H1 (cell line): ENCODE measurements around the gene SH3RF3. TPM values are rescaled to one million over a fixed set of nuclear protein-coding genes. Genes with fewer than 3 reads are reported as not detected.

Experiments used
- NANOG ChIP-seq: IDR thresholded peaks from 2 replicates; pipeline ENCODE4 v1.6.1; 2011; ENCODE audit warnings: low read length, low read depth, mild to moderate bottlenecking, inconsistent platforms; ENCODE audit not compliant: insufficient read depth, poor library complexity, severe bottlenecking
- PHF8 ChIP-seq: fragments of 200-600 bp; sonication (generic); conservative IDR thresholded peaks from 2 replicates; pipeline ENCODE4 v1.7.1; 2012; ENCODE audit warnings: low read depth, mild to moderate bottlenecking, inconsistent platforms, low read length, moderate library complexity
- TBP ChIP-seq: IDR thresholded peaks from 2 replicates; pipeline ENCODE4 v1.6.1; 2011; ENCODE audit warnings: low read depth, low read length, improper control_type of control experiment
- polyA plus RNA-seq, 7 experiments: library from polyadenylated mRNA; depleted of rRNA in 3 of 7; stranded (reverse) in 5 of 7; unstranded in 2 of 7; fragments of >200 nt in 5 of 7; fragments of 200-250 nt in 2 of 7; gene quantifications; 1 replicate in 5 of 7; 2 replicates in 1 of 7; 4 replicates in 1 of 7; pipeline versions ENCODE4 v1.2.1 to v1.2.3, GENCODE V29; 2011 to 2013; ENCODE audit warnings: missing spikeins in 2 of 7, mixed read lengths in 2 of 7
- total RNA-seq: library from RNA; stranded (reverse); fragmentation: NEBNext Ultra II Directional; extraction: Animal tissue kit (Norgen Biotek cat#: 25700); gene quantifications from 2 replicates; pipeline ENCODE4 v1.2.1, GENCODE V29; 2021
- TF ChIP-seq, protein P1 (sequence below): fragments of 300-600 bp; sonication (generic); IDR thresholded peaks from 2 replicates; pipeline ENCODE4 v1.7.1; 2012; ENCODE audit warnings: low read length, moderate library complexity, mild to moderate bottlenecking, inconsistent platforms; ENCODE audit not compliant: insufficient replicate concordance
- TF ChIP-seq, protein P2 (sequence below): IDR thresholded peaks from 2 replicates; pipeline ENCODE4 v1.6.1; 2011; ENCODE audit warnings: low read depth, mild to moderate bottlenecking, low read length; ENCODE audit not compliant: insufficient read depth

SH3RF3 gene
- total and polyA plus RNA-seq, 2 of the 8 experiments (the other 6 are each of a cell fraction or from before 2014, with no cell fraction given) = 0.11 to 0.65 TPM

DNA sequence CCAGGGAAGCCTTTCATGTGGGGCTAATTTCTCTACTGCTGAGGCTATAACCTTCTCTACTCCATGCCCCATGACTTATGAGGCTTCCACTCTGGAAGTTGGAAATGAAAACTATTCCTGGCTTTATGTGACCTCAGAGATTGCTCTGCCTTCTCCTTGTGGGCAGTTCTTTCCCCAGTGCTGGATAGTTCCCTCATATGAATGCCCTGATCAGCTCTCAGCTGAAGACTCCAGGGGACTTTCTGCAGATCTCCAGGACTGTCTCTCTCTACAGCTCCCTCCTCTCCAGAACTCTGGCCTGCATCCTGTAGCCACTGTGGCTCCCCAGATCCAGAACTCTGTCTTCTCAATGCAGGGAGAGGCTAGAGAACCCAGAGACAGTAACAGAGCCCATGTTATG lies 249.7 kb downstream of the SH3RF3 start (continued):
- TF ChIP-seq, protein P1, sequence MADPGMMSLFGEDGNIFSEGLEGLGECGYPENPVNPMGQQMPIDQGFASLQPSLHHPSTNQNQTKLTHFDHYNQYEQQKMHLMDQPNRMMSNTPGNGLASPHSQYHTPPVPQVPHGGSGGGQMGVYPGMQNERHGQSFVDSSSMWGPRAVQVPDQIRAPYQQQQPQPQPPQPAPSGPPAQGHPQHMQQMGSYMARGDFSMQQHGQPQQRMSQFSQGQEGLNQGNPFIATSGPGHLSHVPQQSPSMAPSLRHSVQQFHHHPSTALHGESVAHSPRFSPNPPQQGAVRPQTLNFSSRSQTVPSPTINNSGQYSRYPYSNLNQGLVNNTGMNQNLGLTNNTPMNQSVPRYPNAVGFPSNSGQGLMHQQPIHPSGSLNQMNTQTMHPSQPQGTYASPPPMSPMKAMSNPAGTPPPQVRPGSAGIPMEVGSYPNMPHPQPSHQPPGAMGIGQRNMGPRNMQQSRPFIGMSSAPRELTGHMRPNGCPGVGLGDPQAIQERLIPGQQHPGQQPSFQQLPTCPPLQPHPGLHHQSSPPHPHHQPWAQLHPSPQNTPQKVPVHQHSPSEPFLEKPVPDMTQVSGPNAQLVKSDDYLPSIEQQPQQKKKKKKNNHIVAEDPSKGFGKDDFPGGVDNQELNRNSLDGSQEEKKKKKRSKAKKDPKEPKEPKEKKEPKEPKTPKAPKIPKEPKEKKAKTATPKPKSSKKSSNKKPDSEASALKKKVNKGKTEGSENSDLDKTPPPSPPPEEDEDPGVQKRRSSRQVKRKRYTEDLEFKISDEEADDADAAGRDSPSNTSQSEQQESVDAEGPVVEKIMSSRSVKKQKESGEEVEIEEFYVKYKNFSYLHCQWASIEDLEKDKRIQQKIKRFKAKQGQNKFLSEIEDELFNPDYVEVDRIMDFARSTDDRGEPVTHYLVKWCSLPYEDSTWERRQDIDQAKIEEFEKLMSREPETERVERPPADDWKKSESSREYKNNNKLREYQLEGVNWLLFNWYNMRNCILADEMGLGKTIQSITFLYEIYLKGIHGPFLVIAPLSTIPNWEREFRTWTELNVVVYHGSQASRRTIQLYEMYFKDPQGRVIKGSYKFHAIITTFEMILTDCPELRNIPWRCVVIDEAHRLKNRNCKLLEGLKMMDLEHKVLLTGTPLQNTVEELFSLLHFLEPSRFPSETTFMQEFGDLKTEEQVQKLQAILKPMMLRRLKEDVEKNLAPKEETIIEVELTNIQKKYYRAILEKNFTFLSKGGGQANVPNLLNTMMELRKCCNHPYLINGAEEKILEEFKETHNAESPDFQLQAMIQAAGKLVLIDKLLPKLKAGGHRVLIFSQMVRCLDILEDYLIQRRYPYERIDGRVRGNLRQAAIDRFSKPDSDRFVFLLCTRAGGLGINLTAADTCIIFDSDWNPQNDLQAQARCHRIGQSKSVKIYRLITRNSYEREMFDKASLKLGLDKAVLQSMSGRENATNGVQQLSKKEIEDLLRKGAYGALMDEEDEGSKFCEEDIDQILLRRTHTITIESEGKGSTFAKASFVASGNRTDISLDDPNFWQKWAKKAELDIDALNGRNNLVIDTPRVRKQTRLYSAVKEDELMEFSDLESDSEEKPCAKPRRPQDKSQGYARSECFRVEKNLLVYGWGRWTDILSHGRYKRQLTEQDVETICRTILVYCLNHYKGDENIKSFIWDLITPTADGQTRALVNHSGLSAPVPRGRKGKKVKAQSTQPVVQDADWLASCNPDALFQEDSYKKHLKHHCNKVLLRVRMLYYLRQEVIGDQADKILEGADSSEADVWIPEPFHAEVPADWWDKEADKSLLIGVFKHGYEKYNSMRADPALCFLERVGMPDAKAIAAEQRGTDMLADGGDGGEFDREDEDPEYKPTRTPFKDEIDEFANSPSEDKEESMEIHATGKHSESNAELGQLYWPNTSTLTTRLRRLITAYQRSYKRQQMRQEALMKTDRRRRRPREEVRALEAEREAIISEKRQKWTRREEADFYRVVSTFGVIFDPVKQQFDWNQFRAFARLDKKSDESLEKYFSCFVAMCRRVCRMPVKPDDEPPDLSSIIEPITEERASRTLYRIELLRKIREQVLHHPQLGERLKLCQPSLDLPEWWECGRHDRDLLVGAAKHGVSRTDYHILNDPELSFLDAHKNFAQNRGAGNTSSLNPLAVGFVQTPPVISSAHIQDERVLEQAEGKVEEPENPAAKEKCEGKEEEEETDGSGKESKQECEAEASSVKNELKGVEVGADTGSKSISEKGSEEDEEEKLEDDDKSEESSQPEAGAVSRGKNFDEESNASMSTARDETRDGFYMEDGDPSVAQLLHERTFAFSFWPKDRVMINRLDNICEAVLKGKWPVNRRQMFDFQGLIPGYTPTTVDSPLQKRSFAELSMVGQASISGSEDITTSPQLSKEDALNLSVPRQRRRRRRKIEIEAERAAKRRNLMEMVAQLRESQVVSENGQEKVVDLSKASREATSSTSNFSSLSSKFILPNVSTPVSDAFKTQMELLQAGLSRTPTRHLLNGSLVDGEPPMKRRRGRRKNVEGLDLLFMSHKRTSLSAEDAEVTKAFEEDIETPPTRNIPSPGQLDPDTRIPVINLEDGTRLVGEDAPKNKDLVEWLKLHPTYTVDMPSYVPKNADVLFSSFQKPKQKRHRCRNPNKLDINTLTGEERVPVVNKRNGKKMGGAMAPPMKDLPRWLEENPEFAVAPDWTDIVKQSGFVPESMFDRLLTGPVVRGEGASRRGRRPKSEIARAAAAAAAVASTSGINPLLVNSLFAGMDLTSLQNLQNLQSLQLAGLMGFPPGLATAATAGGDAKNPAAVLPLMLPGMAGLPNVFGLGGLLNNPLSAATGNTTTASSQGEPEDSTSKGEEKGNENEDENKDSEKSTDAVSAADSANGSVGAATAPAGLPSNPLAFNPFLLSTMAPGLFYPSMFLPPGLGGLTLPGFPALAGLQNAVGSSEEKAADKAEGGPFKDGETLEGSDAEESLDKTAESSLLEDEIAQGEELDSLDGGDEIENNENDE = no peak
- TF ChIP-seq NANOG (no peak), TBP (no peak), PHF8 (no peak)
- TF ChIP-seq, protein P2, sequence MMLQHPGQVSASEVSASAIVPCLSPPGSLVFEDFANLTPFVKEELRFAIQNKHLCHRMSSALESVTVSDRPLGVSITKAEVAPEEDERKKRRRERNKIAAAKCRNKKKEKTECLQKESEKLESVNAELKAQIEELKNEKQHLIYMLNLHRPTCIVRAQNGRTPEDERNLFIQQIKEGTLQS = no peak
